SK-N-SH (cell line): ENCODE measurements around the gene DDX42. TPM values are rescaled to one million over a fixed set of nuclear protein-coding genes. Genes with fewer than 3 reads are reported as not detected.

Experiments used
- CTCF ChIA-PET: fragments of 300-600, 350-600 bp; formaldehyde crosslinking; extraction: SDS; loops from one replicate; lab custom pipeline; 2021; lab: Yijun Ruan, JAX
- POLR2A ChIA-PET: fragments of 350-600 bp; sonication (Branson Sonifier 250); formaldehyde crosslinking; extraction: SDS; loops from one replicate; lab custom pipeline; 2020; ENCODE audit warnings: antibody characterized with exemption, inconsistent platforms; lab: Yijun Ruan, JAX
- DNase-seq: peaks from one replicate; pipeline ENCODE4 v3.0.0; 2012
- H2AFZ ChIP-seq: fragments of 200-600 bp; sonication (generic); 2 replicates; pipeline ENCODE4 v1.8.1; 2016; ENCODE audit warnings: antibody characterized with exemption, mild to moderate bottlenecking, low read depth
- H3F3A ChIP-seq: fragments of 200-600 bp; sonication (generic); replicated peaks from 2 replicates; pipeline ENCODE3; 2016; ENCODE audit warnings: antibody characterized with exemption, mild to moderate bottlenecking; ENCODE audit not compliant: insufficient read depth
- H3K27ac ChIP-seq, 2 experiments: fragments of 200-500 bp in 1 of 2; fragments of 200-600 bp in 1 of 2; sonication (Bioruptor generic) in 1 of 2; sonication (generic), shearing (Covaris generic) in 1 of 2; 2 replicates each; pipeline versions ENCODE4 v1.5.1 to v1.6.1; 2014 to 2016; ENCODE audit warnings: low read depth in 2 of 2, inconsistent platforms in 1 of 2, low read length in 1 of 2, mild to moderate bottlenecking in 1 of 2, mixed read lengths in 1 of 2
- H3K27me3 ChIP-seq: fragments of 200-600 bp; sonication (generic), shearing (Covaris generic); 2 replicates; pipeline ENCODE4 v1.6.1; 2016; ENCODE audit warnings: mixed run types; ENCODE audit not compliant: insufficient read depth
- H3K36me3 ChIP-seq, 2 experiments: fragments of 200-500 bp in 1 of 2; fragments of 200-600 bp in 1 of 2; sonication (Bioruptor generic) in 1 of 2; sonication (generic) in 1 of 2; replicated peaks in 1 of 2; 2 replicates each; pipeline versions ENCODE3 to v1.5.1; 2014 to 2016; ENCODE audit warnings: low read length in 1 of 2, mild to moderate bottlenecking in 1 of 2; ENCODE audit not compliant: insufficient read depth in 2 of 2, control insufficient read depth in 1 of 2
- H3K4me1 ChIP-seq, 2 experiments: fragments of 200-500 bp in 1 of 2; fragments of 200-600 bp in 1 of 2; sonication (Bioruptor generic) in 1 of 2; sonication (generic), shearing (Covaris generic) in 1 of 2; 2 replicates each; pipeline versions ENCODE4 v1.5.1 to v1.6.1; 2014 to 2016; ENCODE audit warnings: low read depth in 1 of 2, low read length in 1 of 2, mixed run types in 1 of 2; ENCODE audit not compliant: insufficient read depth in 2 of 2, control insufficient read depth in 1 of 2
- H3K4me2 ChIP-seq: fragments of 200-600 bp; sonication (generic), shearing (Covaris generic); 2 replicates; pipeline ENCODE4 v1.6.1; 2017; ENCODE audit warnings: mixed run types
- H3K4me3 ChIP-seq, 2 experiments: fragments of 200-500 bp in 1 of 2; fragments of 200-600 bp in 1 of 2; sonication (Bioruptor generic) in 1 of 2; sonication (generic), shearing (Covaris generic) in 1 of 2; 2 replicates each; pipeline versions ENCODE4 v1.5.1 to v1.8.1; 2014 to 2016; ENCODE audit warnings: low read depth in 2 of 2, inconsistent platforms in 1 of 2, low read length in 1 of 2, mild to moderate bottlenecking in 1 of 2, mixed read lengths in 1 of 2, moderate library complexity in 1 of 2
- H3K79me2 ChIP-seq: fragments of 200-600 bp; sonication (generic); 2 replicates; pipeline ENCODE4 v1.8.1; 2017; ENCODE audit warnings: mild to moderate bottlenecking; ENCODE audit not compliant: insufficient read depth
- H3K9ac ChIP-seq: fragments of 200-600 bp; sonication (generic); 2 replicates; pipeline ENCODE4 v1.6.1; 2017; ENCODE audit warnings: mixed run types
- H3K9me2 ChIP-seq: fragments of 200-600 bp; sonication (generic); 2 replicates; pipeline ENCODE4 v1.6.1; 2017; ENCODE audit warnings: mixed run types
- H3K9me3 ChIP-seq: fragments of 200-600 bp; sonication (generic); 2 replicates; pipeline ENCODE4 v1.6.1; 2017; ENCODE audit warnings: mixed run types, mild to moderate bottlenecking, moderate library complexity
- H4K20me1 ChIP-seq: fragments of 200-600 bp; sonication (generic); 2 replicates; pipeline ENCODE4 v1.6.1; 2017; ENCODE audit warnings: mild to moderate bottlenecking, mixed run types; ENCODE audit not compliant: insufficient read depth
- CHD2 ChIP-seq: fragments of 150-350 bp; IDR thresholded peaks from 2 replicates; pipeline ENCODE4 v1.6.1; 2018; ENCODE audit warnings: low read length; ENCODE audit not compliant: partially characterized antibody
- CTCF ChIP-seq: fragments of 200-600 bp; sonication (generic); IDR thresholded peaks from 2 replicates; pipeline ENCODE4 v1.6.1; 2017; ENCODE audit warnings: antibody characterized with exemption, mild to moderate bottlenecking, moderate library complexity
- ELF1 ChIP-seq: IDR thresholded peaks from 2 replicates; pipeline ENCODE4 v1.4.0; 2012
- EP300 ChIP-seq, 2 experiments: IDR thresholded peaks; 2 replicates each; pipeline versions ENCODE4 v1.4.0 to v1.6.1; 2012; ENCODE audit warnings: borderline replicate concordance in 1 of 2, low read depth in 1 of 2, low read length in 1 of 2
- EZH2phosphoT487 ChIP-seq: fragments of 200-600 bp; sonication (generic); IDR thresholded peaks from 2 replicates; pipeline ENCODE4 v1.6.1; 2017; ENCODE audit warnings: low read depth, mixed run types, mild to moderate bottlenecking, antibody characterized with exemption, moderate library complexity, borderline replicate concordance
- FOSL2 ChIP-seq: IDR thresholded peaks from 2 replicates; pipeline ENCODE4 v1.4.0; 2012; ENCODE audit warnings: low read depth, mild to moderate bottlenecking, moderate library complexity, borderline replicate concordance
- FOXM1 ChIP-seq: IDR thresholded peaks from 2 replicates; pipeline ENCODE4 v1.4.0; 2012; ENCODE audit warnings: low read depth, mild to moderate bottlenecking
- GABPA ChIP-seq: IDR thresholded peaks from 2 replicates; pipeline ENCODE4 v1.4.0; 2012; ENCODE audit warnings: low read depth, mild to moderate bottlenecking
- GATA2 ChIP-seq: sonication (generic); formaldehyde crosslinking; IDR thresholded peaks from 2 replicates; pipeline ENCODE4 v1.5.0; 2020; ENCODE audit warnings: mild to moderate bottlenecking, missing genetic modification reagents
- IRF3 ChIP-seq: fragments of 150-350 bp; IDR thresholded peaks from 2 replicates; pipeline ENCODE4 v1.6.1; 2016; ENCODE audit warnings: mild to moderate bottlenecking, low read depth, low read length
- JUND ChIP-seq: IDR thresholded peaks from 2 replicates; pipeline ENCODE4 v1.4.0; 2012
- MAX ChIP-seq: IDR thresholded peaks from 2 replicates; pipeline ENCODE4 v1.4.0; 2012; ENCODE audit warnings: low read depth
- MEF2A ChIP-seq: IDR thresholded peaks from 2 replicates; pipeline ENCODE4 v1.4.0; 2012; ENCODE audit warnings: low read depth, borderline replicate concordance
- MXI1 ChIP-seq: IDR thresholded peaks from 2 replicates; pipeline ENCODE4 v1.6.1; 2012; ENCODE audit warnings: mild to moderate bottlenecking, low read depth, low read length, improper control_type of control experiment
- NFIC ChIP-seq: IDR thresholded peaks from 2 replicates; pipeline ENCODE4 v1.4.0; 2012; ENCODE audit warnings: borderline replicate concordance
- NRF1 ChIP-seq: IDR thresholded peaks from 2 replicates; pipeline ENCODE4 v1.6.1; 2012; ENCODE audit warnings: low read depth, mild to moderate bottlenecking, low read length
- PBX3 ChIP-seq: IDR thresholded peaks from 2 replicates; pipeline ENCODE4; 2012
- POLR2AphosphoS5 ChIP-seq: IDR thresholded peaks from 2 replicates; pipeline ENCODE4 v1.6.1; 2012; ENCODE audit warnings: low read depth, low read length
- RAD21 ChIP-seq: IDR thresholded peaks from 2 replicates; pipeline ENCODE4 v1.6.1; 2012; ENCODE audit warnings: mild to moderate bottlenecking, low read length
- RCOR1 ChIP-seq: fragments of 150-350 bp; IDR thresholded peaks from 2 replicates; pipeline ENCODE4 v1.6.1; 2017; ENCODE audit warnings: antibody characterized with exemption, low read length
- RFX5 ChIP-seq: IDR thresholded peaks from 2 replicates; pipeline ENCODE4 v1.6.1; 2012; ENCODE audit warnings: mild to moderate bottlenecking, improper control_type of control experiment, low read length
- SMC3 ChIP-seq: IDR thresholded peaks from 2 replicates; pipeline ENCODE4 v1.6.1; 2012; ENCODE audit warnings: low read depth, low read length, improper control_type of control experiment
- TAF1 ChIP-seq: IDR thresholded peaks from 2 replicates; pipeline ENCODE4 v1.6.1; 2012; ENCODE audit warnings: low read depth, mild to moderate bottlenecking, low read length, moderate library complexity, borderline replicate concordance
- TCF12 ChIP-seq: IDR thresholded peaks from 2 replicates; pipeline ENCODE4 v1.4.0; 2012
- TEAD4 ChIP-seq: IDR thresholded peaks from 2 replicates; pipeline ENCODE4 v1.4.0; 2012; ENCODE audit warnings: mild to moderate bottlenecking, borderline replicate concordance; ENCODE audit not compliant: insufficient read depth
- USF1 ChIP-seq: IDR thresholded peaks from 2 replicates; pipeline ENCODE4 v1.4.0; 2012; ENCODE audit warnings: low read depth, borderline replicate concordance
- USF2 ChIP-seq: fragments of 150-350 bp; IDR thresholded peaks from 2 replicates; pipeline ENCODE4 v1.6.1; 2017; ENCODE audit warnings: antibody characterized with exemption, low read length, low read depth, borderline replicate concordance
- WGBS: methylation state at CpG from one replicate; pipeline ENCODE4 v1.1.6; 2017; ENCODE audit warnings: low lambda C conversion rate; 5-methylcytosine and 5-hydroxymethylcytosine counted together
- polyA plus RNA-seq, 3 experiments: library from polyadenylated mRNA; depleted of rRNA; stranded (reverse); fragments of >200 nt; gene quantifications; 2 replicates each; pipeline ENCODE4 v1.2.3, GENCODE V29; 2012

DDX42 gene
- polyA plus RNA-seq, 1 of the 3 experiments (the other 2 are of a cell fraction) = 115 TPM

- CTCF ChIA-PET = interaction anchor here (0.7 to 9.1 kb wide), 9 partner anchors 8 to 664 kb away, joined by 3 to 96 read pairs (median 3); partner anchors contain the start of genes CCDC47, DDX42, FTSJ3 and MAP3K3
- peaks cover 57% of the 10 kb centered on the region for H3K79me2 ChIP-seq
- TF ChIP-seq TAF1 (peak; percentile 61; the same call in 1 of the 2 replicates), MEF2A (no peak), IRF3 (no peak), GABPA (no peak), NRF1 (no peak), RFX5 (no peak; the same call in 1 of the 2 replicates), PBX3 (peak; percentile 96), FOXM1 (no peak), TEAD4 (no peak), EZH2phosphoT487 (no peak), MAX (peak; percentile 31; the same call in 1 of the 2 replicates), RCOR1 (peak; percentile 82), USF2 (no peak), RAD21 (peak; percentile 18; the same call in 1 of the 2 replicates), JUND (no peak; the same call in 1 of the 2 replicates), SMC3 (peak; percentile 17; the same call in 1 of the 2 replicates), TCF12 (peak; percentile 96), NFIC (peak; percentile 26; the same call in 1 of the 2 replicates), POLR2AphosphoS5 (peak; percentile 77), CHD2 (peak; percentile 81), EP300 (IDR thresholded peaks at IDR 0.05; ENCODE audit: borderline replicate concordance in 1 of 2, low read depth in 1 of 2, low read length in 1 of 2) (peak in 1 of 2 experiments; percentile 84; a peak in 3 of 4 replicates), MXI1 (peak; percentile 91; the same call in 1 of the 2 replicates), CTCF (no peak), FOSL2 (no peak), ELF1 (no peak), GATA2 (no peak), USF1 (no peak)
Measured at GRCh38 chr17:63841350-63842172, 67.6 kb downstream of the DDX42 start.

More at GRCh38 chr17:63841350-63842172, 67.6 kb downstream of the DDX42 start:
- H2AFZ ChIP-seq = peak overlapping the region; percentile 68
- H3K9me2 ChIP-seq = no peaks in the 10 kb centered on the region
- H3K9ac ChIP-seq = peak overlapping the region; percentile 89
- H3K36me3 ChIP-seq = peaks cover 5 to 9% of the 10 kb centered on the region in 2 experiments
- peak overlapping the region; percentile 93 for H3K4me2 ChIP-seq
- WGBS = 11% methylated on average over 16 of the region's 26 CpGs
- H3K4me3 ChIP-seq = peak overlapping the region; percentile 59 to 76
- H3K27ac ChIP-seq = peak overlapping the region; percentile 67 to 97
- H3K4me1 ChIP-seq = peaks cover 27 to 41% of the 10 kb centered on the region in 2 experiments
- H3F3A ChIP-seq = peaks cover 9% of the 10 kb centered on the region
- POLR2A ChIA-PET = interaction anchor here (0.6 to 9.2 kb wide), 7 partner anchors 12 to 665 kb away, joined by 3 to 108 read pairs (median 3); partner anchors contain the start of genes CCDC47, CEP95, DDX42 and DDX5
- no peaks in the 10 kb centered on the region for H3K27me3 ChIP-seq
- no peaks in the 10 kb centered on the region for H3K9me3 ChIP-seq
- H4K20me1 ChIP-seq = peaks cover 23% of the 10 kb centered on the region; the same call in 1 of the 2 replicates
- DNase-seq = peak; percentile 89
